GDM1 (cell line): ENCODE results near the gene PRPF19.

Source experiments
- DNase-seq: peaks from one replicate; lab custom pipeline; 2025; lab: John Stamatoyannopoulos, UW

Gene PRPF19

DNA sequence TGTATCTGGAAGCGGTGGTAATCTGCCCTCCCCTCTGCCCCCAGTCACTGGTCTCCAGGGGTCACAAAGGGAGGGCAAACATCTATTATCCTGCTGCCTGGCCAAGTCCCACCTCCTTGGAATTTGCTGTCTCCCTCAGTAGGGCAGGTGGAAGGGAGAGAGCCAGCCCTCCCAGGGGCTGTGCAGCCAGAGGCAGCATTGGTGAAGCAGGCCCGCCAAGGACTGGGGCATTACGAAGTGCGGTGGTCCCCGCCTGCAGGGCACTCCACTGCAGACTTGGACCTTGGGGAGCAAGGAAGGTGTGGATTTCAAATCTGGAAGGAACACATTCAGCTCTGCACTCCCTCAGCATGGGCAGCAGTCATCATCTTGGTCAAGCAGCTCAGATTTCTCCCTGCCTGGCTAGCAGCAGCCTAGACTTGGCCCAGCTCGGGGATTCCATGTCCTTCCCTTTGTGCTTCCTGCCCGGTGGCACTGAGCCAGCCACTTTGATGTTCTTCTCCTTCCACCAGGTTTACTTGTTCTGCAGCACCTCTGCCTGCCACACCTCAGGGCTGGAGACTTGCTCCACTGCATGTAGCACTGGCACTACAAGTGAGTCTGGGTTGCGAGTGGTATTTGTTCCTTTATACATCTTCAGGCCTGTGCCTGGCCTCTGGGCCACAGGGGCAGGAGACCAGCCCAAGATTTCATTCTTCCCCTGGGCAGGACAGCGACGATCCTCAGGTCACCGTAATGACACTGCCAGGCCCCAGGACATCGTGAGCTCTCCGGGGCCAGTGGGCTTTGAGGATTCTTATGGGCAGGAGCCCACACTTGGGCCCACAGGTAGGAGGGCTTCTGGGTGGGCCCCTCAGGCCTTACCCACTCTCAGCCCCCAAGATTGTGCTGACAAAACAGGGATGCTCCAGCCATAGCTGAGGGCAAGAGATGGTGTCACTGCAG, 31.7 kb downstream of the PRPF19 start:
- no peak for DNase-seq

DNA sequence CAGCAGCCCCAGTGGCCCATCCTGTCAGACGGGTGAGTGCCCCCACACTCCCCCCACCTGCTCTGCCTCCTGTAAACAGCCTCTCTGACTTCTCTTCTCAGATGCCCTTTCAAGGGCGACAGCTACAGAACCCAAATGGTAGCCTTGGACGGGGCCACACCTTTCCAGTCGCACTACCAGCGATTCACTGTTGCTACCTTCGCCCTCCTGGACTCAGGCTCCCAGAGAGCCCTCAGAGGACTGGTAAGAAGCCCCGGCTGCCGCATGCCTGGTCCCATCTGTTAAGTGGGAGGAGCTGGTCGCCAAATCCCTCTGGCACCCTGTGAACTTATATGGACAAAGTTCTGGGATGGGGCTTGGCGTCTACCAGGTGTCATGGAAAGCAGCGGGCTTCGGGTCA, 32.9 kb downstream of the PRPF19 start:
- DNase-seq: no peak

DNA sequence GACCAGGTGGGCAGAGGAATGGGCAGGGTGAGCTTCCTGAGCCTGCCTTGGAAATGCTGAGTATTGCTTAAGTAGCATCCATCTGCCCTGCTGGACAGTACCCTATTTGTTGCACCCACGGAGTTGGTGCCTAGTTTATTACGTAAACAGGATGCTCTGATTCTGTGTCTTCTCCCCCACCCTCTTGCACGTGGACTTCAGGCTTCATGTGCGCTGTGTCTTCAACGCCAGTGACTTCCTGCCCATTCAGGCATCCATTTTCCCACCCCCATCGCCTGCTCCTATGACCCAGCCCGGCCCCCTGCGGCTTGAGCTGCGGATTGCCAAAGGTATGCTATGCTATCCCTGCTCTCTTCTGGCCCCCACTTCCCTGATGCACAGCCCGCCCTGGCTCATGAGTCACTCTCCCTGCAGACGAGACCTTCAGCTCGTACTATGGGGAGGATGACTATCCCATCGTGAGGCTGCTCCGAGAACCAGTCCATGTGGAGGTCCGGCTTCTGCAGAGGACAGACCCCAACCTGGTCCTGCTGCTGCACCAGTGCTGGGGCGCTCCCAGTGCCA, 33.3 kb downstream of the PRPF19 start:
- DNase-seq: no peak

DNA sequence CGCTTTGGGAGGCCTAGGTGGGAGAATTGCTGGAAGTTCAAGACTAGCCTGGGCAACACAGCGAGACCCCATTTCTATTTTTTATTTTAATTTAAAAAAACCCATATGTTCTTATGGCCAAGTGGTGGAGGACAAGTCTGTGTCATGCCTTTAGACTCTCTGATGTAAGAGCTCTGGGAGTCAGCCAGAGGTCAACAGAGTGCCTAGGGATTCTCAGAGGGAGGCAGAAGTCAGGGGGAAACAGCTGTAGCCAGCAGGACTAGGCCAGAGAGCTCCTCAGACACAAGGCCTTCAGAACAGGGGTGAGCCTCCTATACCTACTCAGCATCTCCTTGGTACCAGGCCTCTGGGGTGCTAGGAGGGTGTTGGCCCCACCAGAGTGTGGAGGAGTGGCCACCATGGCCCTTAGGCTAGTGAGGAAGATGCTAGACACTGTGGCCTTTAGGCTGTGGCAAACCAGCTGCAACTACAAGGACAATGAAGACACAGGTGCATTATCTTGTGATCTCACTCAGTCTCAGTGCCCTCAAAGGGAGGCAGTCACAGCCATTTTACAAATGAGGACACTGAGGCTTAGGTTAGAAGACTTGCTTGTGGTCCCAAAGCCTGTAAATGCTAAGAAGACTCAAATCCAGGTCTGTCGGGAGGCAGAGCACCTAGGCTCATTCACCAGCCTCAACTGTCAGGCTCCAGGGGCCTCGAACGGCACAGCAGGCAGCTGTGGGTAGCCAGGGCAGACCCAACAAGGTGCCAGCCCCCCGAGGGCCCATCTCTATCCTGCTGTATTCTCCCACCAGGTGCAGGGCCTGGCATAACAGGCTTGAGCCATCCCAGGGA, 34.0 kb downstream of the PRPF19 start:
- no peak for DNase-seq

DNA sequence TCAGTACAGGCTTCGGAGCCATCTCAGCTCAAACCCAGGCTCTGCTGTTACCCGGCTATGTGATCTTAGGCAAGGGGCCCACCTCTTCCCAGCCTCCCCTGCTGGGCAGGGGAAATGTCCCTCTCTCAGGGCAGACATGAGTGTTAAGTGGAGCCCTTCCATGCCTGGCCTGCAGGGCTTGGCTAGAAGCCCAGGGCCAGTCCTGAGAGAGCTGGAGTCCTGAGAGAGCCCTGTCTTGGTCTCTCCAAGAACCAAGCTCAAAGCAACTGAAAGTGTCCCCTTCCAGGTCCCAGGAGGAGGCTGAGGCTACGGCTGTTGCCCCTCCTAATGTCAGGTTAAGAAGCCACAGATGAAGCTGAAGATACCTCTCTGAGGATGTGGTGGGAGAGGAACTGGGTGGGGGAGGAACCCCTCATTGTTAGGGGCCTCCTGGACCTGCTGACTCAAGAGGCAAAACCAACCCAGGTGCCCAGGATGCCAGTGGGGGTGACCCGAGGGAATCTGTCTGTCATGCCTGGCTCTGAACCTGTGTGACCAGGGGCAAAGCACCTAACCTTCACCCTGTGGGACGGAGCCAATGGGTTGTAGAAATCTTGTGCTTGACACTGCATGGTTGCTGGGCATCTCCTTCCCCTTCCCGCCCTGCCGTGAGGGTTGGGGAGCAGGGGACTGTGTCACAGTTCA, 34.9 kb downstream of the PRPF19 start:
- no peak for DNase-seq

DNA sequence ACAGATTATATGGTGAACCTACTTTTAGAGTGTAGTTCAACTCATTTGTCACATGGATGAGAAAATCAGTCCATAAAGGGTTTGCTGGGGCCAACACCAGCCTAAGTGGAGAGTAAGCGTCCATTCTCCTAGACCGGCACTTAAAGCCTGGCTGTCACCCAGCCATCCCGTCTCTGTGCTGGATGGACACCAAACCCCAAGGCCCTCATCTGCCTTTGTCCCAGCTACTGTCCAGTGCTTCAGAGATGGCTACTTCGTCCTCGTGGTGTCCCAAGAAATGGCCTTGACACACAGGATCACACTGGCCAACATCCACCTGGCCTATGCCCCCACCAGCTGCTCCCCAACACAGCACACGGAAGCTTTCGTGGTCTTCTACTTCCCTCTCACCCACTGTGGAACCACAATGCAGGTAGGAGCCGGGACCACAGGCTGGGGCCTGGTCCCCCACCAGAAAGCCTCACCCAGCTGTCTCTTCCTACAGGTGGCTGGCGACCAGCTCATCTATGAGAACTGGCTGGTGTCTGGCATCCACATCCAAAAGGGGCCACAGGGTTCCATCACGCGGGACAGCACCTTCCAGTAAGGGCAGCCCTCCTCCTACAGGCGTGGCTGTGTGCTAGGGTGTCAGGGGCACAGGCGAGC, 35.5 kb downstream of the PRPF19 start:
- DNase-seq: no peak

DNA sequence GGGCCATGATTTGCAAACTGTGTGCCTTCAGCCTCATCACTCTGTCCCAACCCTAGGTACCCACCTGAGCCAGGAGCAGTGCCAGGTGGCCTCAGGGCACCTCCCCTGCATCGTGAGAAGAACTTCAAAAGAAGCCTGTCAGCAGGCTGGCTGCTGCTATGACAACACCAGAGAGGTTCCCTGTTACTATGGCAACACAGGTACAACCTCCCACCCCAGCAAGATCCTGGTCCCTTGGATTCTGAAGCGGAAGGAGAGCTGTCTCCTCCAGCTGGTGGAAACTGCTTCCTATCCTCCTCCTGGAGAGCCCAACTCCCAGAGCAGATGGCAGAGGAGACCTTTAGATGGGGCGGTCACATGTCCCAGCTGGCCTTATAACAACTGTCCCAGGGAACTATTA, 36.1 kb downstream of the PRPF19 start:
- no peak for DNase-seq

DNA sequence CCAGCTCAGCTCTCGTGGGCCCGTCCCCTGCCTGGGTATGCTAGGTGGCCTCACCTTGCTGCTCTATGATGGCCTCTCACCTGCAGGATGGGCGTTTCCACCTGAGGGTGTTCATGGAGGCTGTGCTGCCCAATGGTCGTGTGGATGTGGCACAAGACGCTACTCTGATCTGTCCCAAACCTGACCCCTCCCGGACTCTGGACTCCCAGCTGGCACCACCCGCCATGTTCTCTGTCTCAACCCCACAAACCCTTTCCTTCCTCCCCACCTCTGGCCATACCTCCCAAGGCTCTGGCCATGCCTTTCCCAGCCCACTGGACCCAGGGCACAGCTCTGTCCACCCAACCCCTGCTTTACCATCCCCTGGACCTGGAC, 36.9 kb downstream of the PRPF19 start:
- no peak for DNase-seq

DNA sequence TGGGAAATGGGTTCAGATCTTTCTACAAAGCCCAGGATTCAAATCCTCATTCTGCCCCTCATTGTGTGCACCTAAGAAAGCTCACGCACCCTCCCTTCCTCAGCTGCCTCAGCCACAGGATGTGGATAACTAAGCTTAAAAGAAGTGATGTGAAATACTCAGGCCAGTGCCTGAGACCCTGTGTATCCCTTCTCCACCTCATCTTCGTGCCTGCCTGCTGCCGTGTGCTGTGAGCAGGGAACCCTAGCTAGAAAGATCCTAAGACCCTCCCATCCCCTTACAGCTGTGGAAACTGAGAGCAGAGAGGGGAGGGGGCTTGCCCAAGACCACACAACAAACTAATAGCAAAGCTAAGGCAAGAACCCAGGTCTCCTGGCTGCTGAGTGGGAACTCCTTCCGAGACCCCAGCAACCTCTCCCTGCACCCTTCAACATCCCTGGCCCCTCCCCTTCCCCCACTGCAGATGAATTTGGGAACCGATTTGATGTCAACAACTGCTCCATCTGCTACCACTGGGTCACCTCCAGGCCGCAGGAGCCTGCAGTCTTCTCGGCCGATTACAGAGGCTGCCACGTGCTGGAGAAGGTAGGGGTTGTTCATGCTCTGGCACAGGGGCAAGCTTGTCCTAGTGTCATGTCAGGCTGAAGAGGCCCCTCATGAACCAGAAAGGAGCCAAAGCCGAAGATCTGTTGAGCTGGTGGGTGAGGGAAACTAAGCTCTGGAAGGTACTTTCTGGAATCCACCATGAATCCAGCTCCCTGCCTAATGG, 37.5 kb downstream of the PRPF19 start:
- DNase-seq: no peak

DNA sequence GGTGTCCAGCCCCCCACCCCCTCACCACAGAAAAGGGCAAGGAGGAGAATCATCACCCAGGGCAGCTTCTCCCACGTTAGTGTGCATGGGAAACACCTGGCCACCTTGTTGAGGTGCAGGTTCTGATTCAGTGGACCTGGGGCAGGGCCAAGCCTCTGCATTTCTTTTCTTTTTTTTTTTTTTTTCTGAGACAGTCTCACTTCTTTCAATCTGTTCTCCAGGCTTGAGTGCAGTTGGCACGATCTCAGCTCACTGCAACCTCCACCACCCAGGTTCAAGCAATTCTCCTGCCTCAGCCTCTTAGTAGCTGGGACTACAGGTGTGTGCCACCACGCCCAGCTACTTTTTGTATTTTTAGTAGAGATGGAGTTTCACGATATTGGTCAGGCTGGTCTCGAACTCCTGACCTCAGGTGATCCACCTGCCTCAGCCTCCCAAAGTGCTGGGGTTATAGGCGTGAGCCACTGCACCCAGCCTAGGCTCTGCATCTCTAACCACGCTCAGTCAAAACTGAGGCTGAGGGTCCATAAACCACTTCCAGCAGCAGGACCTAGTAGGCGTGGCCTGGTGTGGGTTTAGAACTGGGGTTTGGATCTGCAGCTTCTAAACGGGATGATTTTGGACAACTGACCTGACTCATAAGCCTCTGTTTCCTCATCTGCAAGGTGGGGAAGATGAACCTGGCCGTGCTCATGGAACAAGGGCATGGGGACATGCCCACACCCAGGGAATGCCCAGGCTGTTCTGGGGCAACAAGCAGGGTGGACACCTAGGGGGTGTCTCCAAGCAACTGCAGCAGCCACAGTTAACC, 38.3 kb downstream of the PRPF19 start:
- no peak for DNase-seq

DNA sequence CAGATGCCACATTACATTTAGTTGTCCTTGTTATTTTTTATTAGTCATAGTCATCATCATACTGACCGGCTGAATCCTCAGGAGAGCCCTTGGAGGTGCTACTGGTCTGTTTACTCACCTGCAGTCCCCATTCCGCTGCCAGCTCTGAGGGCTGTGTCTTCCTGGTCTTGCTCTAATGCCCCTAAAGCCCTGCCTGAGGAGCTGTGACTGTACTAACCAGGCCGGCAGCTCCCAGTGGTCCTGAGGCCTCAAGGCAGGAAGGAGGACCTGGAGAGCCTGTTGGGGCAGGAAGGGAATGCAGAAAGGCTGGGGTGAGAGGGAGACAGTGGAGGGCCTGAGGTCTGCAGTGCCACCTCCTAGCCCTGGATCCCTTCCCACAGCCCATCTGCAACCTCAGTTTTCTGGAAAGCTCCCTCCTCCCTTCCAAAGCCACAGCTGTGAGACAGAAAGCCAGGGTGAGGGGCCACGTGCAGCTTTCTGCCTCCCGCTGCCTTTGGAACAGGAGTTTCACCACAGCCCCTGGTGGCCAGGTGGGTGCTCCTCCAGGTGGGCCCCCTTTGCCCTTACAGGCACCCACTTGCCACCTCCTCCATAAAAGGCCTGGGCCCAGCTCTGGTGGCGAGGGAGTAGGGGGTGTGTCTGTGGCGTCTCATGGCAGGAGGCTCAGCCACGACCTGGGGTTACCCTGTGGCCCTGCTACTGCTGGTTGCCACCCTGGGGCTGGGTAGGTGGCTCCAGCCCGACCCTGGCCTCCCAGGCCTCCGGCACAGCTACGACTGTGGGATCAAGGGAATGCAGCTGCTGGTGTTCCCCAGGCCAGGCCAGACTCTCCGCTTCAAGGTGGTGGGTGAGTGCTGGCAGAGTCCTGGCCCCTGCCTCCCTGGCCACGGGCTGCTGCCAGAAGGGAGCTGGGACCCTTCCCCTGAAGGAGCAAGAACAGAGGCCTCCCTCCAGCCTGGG, 39.2 kb downstream of the PRPF19 start, which contains the start of gene ZP1:
Gene ZP1 (plus strand): TSS at position 632 of the 960 bp plus-strand sequence. CDS start 20 bp downstream, at position 652.
- no peak for DNase-seq

DNA sequence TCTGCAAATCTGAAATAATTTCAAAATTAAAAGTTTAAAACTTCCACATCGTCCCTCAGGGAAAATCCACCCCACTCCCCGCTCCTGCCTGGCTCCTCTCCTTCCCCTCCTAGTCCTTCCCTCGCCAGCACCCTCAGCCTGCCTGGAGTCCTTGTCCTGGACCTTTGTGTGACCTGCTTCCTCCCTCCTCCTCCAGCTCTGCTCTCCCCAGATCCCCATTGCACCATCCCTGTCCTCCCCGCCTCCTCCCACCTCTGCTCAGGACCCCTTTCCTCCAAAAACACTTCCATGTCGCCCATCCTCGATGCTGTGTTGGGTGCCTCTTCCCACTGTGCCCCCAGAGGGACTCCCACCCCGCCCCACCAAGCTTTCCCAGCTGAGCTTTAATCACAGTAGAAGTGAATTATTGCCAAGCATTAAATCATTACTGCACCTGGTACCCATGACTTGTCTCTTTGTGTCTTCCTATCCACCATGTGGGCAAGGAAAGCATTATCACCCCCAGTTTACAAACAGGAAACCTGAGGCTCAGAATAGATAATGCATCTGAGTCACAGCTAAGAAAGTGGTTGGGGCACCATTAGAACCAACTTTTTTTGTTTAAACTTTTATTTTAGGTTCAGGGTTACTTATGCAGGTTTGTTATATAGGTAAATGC, 41.4 kb downstream of the PRPF19 start:
- DNase-seq: no peak

DNA sequence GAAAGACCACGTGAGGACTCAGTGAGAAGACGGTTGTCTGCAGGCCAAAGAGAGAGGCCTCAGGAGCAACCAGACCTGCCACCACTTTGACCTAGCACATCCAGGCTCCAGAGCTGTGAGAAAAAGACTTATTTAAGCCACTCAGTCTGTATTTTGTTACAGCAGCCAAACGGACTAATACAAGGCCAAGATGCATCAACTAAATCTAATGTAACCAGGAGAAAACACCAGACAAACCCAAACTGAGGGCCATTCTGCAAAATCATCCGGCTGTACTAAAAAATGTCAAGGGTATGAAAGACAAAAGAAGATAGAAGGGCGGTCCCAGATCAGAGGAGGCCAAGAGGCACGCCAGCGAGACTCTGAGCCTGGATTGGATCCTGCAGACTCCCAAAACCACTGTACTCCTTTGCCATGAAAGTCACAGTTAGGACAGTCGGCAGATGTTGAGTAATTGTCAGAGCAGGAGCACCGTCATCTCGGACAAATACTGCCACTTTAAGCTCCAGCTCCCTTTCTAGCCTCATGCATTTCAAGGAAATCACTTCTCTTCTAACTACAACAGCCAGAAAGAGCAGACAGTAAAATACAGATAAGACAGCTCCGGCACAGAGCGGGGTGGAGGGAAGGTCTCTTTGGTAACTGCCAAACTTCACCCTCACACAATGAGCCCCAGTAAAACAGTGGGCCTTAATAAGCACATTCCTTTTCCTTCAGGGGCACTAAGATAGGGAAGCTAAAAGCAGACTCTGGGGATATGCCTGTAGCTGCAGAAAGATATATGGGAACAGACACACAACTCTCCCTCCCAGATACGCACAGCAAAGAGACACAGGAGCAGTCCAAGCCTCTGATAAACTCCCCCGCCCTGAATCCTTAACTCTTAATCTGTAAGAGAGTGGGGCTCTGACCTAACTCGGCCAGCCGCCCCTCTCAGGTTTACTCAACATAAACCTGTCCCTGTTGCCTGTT, 42.5 kb downstream of the PRPF19 start:
- DNase-seq: no peak

DNA sequence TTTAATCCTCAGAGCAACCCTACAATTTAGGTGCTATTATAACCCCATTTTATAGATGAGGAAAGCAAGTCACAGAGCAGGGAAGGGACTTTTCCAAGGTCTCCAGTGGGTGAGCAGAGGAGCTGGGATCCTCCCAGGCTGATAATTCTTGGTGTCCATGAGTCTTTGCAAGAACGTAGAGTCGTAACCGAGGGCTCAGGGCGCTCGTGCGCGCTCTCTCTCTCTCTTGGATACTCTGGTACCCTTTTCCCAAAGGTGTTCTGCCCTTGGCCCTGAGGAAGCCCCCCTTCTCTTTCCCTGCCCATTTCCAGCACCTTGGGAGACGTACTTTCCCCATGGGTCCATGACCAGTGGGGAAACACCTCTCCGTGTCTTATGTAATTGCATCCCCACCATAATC, 44.2 kb downstream of the PRPF19 start:
- no peak for DNase-seq

DNA sequence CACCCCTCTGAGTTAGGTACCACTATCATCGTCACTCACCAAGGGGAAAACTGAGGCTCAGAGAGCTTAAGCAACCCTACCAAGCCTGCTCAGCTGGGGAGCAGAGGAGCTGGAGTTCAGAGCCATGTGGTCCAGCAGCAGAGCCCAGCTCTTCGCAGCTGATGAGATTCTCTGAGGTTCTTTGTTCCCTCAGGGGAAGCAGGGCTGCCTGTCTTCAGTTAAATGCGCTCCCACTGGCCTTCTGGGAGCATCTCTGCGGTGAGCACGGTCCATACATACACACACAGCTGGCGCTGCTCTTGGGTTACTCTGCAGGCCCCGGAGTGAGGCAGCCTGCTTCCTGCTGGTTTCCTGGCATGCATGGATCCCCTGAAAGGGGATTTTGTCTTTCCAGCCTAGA, 45.4 kb downstream of the PRPF19 start:
- DNase-seq: no peak

DNA sequence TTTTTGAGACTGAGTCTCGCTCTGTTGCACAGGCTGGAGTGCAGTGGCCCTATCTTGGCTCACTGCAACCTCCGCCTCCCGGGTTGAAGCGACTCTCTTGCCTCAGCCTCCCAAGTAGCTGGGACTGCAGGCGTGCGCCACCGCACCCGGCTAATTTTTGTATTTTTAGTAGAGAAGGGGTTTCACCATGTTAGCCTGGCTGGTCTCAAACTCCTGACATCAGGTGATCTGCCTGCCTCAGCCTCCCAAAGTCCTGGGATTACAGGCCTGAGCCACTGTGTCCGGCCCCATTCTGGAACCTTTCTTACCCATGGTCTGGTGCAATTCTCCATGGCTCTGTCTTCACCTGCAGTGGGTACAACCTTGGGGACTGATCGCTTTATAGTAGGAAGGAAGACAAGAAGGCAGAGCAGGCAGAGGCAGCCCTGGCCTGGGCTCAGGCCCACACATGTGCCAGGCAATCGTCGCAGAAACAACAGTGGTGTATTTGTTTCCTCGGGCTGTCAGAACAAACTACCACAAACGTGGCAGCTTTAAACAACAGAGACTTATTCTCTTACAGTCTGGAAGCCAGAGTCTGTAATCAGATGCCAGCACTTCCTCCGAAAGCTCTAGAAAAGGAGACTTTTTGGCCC, 46.7 kb downstream of the PRPF19 start:
- DNase-seq: no peak
